Measurements from ENCODE around the gene KNCN.

- TF ChIP-seq CTCF (IDR thresholded peaks at IDR 0.05 in 4 of 5, conservative IDR thresholded peaks at IDR 0.05 in 1 of 5), result no peak
- no peak for TF ChIP-seq POLR2A (IDR thresholded peaks at IDR 0.05)
Observed at GRCh38 chr1:46576596-46576995, 25.1 kb upstream of the KNCN start.

Measured in gastrocnemius medialis (tissue), 4 donors.